GM21360 (cell line): Measurements from ENCODE around the gene SDCCAG8.

Experiments used
- ATAC-seq: cut with Tn5 transposase; IDR thresholded peaks from one replicate; pipeline ENCODE4 v1.9.1; 2021; ENCODE audit warnings: mild to moderate bottlenecking, moderate library complexity; ENCODE audit not compliant: unreplicated experiment

The SDCCAG8 gene

DNA sequence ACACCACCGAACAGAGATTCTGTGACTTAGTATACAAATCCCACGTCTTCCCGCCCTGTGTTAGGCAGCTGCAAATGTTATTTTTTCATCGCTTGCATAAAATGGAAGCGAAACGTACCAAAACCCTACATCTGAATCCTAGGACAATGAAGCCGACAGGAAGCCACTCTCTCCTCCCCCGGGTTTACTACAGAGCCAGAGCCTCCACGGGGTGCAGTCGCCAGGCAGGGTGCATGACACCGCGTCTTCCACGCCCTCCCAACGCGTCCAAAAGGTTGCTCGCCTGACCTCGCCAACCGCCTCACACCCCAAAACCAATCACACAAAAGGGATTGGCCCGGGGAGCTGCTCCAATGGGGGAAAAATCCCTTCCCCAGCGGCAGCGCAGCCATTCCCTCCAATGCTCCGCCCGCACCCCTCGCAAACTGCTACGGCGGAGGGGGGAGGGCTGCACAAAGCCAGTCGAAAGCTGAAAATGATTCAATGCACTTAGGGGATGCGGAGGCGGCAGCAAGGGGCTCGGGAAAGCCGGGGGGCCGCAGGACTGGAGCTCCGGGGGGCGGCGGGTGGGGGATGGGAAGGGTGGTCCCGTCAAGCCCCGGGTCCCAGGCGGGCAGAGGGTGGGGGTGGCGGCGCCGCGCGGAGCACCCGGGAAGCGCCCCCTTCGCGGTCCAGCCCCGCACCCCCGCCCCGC lies 1.5 kb upstream of the SDCCAG8 start:
- peak; percentile 25 for ATAC-seq

- peak; percentile 45 for ATAC-seq
Measured at GRCh38 chr1:243254927-243255790, 682 bp upstream of the SDCCAG8 start, which contains the start of gene CEP170. TSS of gene CEP170 (minus strand) at chr1:243255281. CDS start at chr1:243225280, 30,001 bp downstream.

- no peak for ATAC-seq
Measured at GRCh38 chr1:243256590-243256989, 749 bp downstream of the SDCCAG8 start.

DNA sequence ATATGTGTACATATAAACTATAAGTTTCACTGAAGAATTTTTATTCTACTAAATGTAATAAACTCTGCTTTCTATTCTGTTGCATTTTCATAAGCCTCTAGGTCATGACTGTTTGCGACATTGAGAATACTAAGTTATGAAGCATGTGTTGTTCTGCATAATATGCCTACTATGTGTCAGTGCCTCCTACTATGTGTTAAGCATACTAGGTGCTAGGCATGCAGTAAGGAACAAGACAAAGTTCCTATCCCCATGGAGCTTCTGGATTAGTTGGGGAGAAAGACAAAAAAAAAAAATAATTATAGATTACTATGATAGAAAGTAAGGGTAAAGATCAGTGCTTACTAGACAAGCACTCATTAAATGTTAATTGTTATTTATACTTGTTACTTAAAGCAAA lies 1.3 kb downstream of the SDCCAG8 start:
- ATAC-seq = no peak

GRCh38 chr1:243258731-243259130 lies 2.9 kb downstream of the SDCCAG8 start:
- ATAC-seq = no peak

GRCh38 chr1:243260221-243260880 lies 4.5 kb downstream of the SDCCAG8 start:
- ATAC-seq = no peak

DNA sequence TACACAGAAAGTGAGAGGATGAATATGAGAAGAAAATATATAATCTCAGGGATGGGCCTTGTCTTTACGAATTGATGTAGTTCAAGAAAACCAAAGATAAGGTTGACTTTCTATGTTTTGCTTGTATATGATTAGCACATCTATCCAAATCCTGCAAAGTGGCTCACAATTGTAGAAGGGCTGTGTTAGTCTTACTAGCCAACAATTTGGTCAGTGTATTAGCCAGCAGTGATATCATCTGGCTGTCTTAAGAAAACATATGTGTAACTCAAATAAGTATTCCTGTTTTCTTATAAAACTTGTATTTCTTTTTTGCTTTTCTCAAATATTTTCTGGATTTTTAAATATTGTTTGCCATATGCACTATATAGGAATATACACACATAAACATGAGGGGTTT lies 5.5 kb downstream of the SDCCAG8 start:
- no peak for ATAC-seq

DNA sequence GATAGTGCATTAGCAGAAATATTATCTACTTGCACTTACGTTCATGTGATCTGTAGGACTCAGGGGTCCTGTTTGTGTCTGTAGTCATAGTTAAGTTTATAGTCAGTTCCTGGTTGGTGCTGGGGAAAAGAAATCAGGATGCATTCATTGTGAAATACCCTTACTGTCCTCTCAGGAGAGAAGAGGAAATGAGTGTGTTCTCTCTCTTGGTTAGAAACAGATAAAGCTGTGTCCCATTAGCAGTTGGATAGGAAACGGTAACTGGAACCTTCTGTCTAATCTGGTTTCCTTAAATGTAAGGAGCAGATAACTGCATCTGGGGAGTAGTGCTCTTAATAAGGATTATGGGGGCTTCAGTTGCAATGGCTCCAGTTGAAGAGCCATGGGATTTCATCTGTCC lies 8.9 kb downstream of the SDCCAG8 start:
- ATAC-seq = no peak

DNA sequence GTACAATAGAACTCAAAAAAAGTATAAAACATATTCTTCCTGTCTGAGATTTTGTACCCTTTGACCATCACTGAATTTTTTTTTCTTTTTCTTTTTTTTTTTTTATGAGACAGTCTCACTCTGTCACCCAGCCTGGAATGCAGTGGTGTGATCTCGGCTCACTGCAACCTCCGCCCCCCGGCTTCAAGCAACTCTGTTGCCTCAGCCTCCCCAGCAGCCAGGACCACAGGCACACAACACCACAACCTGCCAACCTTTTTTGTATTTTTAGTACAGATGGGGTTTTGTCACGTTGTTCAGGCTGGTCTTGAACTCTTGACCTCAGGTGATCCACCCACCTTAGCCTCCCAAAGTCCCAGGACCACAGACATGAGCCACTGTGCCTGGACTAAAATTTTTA lies 10.4 kb downstream of the SDCCAG8 start:
- no peak for ATAC-seq

- ATAC-seq = no peak
Measured at GRCh38 chr1:243267471-243267880, 11.6 kb downstream of the SDCCAG8 start.

- no peak for ATAC-seq
Measured at GRCh38 chr1:243267914-243268653, 12.2 kb downstream of the SDCCAG8 start.

DNA sequence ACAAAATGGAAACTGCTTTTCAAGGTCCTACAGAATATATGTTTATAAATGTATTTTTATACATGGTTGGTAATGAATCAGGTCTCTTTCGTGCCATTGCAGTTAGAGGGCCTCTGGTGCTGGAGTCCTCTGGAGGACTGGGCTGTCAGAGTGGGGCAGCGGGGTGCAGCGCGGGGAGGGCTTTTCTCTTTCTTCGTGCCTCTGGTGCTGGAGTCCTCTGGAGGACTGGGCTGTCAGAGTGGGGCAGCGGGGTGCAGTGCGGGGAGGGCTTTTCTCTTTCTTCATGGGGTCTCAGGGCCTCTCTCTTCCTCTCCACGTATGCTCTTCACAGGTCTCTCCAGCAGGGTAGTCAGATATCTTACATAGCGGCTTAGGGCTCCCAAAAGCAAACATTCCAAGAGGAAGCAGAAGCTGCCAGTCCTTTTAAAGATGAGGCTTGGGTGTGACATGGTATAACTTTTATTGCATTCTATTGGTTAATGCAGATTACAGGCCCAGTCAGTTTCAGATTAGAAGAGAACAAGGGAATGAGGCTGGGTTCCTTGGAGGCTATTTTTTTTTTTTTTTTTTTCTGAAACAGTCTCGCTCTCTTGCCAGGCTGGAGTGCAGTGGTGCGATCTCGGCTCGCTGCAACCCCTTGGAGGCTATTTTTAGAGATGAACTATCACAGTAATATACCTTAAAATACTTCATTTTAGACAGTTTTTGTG lies 13.1 kb downstream of the SDCCAG8 start:
- ATAC-seq = no peak

GRCh38 chr1:243269461-243269801 lies 13.6 kb downstream of the SDCCAG8 start:
- no peak for ATAC-seq

GRCh38 chr1:243270097-243270864 lies 14.4 kb downstream of the SDCCAG8 start:
- ATAC-seq = no peak

- no peak for ATAC-seq
Measured at GRCh38 chr1:243271996-243272395, 16.2 kb downstream of the SDCCAG8 start.

- no peak for ATAC-seq
Measured at GRCh38 chr1:243272401-243272800, 16.6 kb downstream of the SDCCAG8 start.

DNA sequence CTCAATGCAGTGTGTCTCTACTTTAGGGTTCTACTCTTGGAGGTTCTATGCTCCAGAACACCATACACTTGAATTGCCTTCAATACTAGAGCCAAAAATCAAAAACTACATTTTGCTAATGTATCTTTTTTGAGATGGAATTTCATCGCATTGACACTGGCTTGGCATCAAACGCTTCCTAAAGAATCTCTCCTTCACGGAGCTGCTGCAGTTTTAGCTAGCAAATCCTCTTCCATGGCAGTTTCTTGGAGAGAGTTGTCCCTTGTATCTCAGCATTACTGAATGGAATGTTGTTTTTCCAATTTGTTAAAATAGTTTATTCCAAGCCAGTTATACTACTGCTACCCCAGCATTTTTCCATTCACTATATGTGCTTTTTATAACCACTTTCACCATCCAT lies 17.7 kb downstream of the SDCCAG8 start:
- no peak for ATAC-seq

DNA sequence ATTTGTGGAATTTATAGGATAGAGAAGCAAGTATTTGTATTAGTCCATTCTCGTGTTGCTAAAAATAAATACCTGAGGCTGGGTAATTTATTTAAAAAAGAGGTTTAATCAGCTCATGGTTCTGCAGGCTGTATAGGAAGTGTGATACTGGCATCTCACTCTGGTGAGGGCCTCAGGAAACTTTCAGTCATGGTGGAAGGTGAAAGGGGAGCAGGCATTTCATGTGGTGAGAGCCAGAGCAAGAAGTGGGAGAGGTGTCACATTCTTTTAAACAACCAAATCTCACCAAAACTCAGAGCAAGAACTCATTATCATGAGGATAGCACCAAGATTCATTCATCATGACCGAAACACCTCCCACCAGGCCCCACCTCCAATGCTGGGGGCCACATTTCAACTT lies 18.1 kb downstream of the SDCCAG8 start:
- no peak for ATAC-seq

- no peak for ATAC-seq
Measured at GRCh38 chr1:243275316-243275715, 19.5 kb downstream of the SDCCAG8 start.
